HL-60 (cell line): ENCODE measurements around the gene PHLPP1.

Experiments
- DNase-seq, 2 experiments: peaks; one replicate each; pipeline ENCODE4 v3.0.0-alpha.2; 2010 to 2020; ENCODE audit warnings: low read depth in 1 of 2, low spot score in 1 of 2
- H3K27ac ChIP-seq: fragments of 250-450 bp; sonication (Bioruptor Pico); replicated peaks from 2 replicates; pipeline ENCODE4 v1.5.1; 2020; ENCODE audit warnings: mild to moderate bottlenecking, moderate library complexity
- H3K27me3 ChIP-seq: fragments of 250-450 bp; sonication (Bioruptor Pico); 2 replicates; pipeline ENCODE4 v1.5.1; 2021; ENCODE audit warnings: mild to moderate bottlenecking, moderate library complexity; ENCODE audit not compliant: insufficient read depth, poor library complexity, severe bottlenecking
- H3K4me3 ChIP-seq: replicated peaks from 2 replicates; pipeline ENCODE4 v1.5.1; 2011; ENCODE audit warnings: mild to moderate bottlenecking, control low read depth, low read length; ENCODE audit not compliant: insufficient read depth
- GABPA ChIP-seq: IDR thresholded peaks from 2 replicates; pipeline ENCODE4 v1.6.1; 2012; ENCODE audit warnings: low read depth
- POLR2AphosphoS5 ChIP-seq: IDR thresholded peaks from 2 replicates; pipeline ENCODE4 v1.6.1; 2012; ENCODE audit warnings: low read depth
- SPI1 ChIP-seq: IDR thresholded peaks from 2 replicates; pipeline ENCODE4 v1.6.1; 2012; ENCODE audit warnings: low read depth, mild to moderate bottlenecking, borderline replicate concordance
- TF ChIP-seq, protein P1 (sequence below): IDR thresholded peaks from 2 replicates; pipeline ENCODE4 v1.6.1; 2012; ENCODE audit warnings: low read depth; ENCODE audit not compliant: insufficient replicate concordance
- TF ChIP-seq, protein P2 (sequence below): IDR thresholded peaks from one replicate; pipeline ENCODE4 v1.5.1; 2011; ENCODE audit warnings: low read length, control low read depth, inconsistent platforms; ENCODE audit not compliant: insufficient read depth

Gene PHLPP1

DNA sequence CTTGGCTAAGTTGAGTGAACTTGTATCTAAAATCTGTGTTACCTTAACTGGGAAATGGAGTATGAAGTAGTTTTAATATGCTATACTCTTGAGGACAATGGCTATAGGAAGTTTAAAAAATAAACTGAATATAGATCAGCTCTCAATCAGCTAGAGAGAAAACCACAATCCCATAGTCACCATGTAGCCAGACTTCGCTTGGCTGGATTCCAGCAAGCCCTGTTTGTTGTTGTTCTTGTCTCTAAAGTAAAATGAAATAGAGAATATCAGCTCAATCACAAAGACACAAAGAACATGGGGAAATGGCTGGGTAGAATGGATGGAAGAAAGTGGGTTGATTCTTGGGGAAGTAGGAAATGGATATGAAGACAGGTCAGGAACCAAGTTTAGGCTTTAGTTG lies 234.9 kb downstream of the PHLPP1 start:
- Histone ChIP-seq H3K27ac (peak overlapping the region; percentile 49), H3K4me3 (no peak overlapping the region), H3K27me3 (no peaks in the 10 kb centered on the region)
- DNase-seq, result peak in 1 of 2 experiments; percentile 28
- TF ChIP-seq GABPA, result no peak

DNA sequence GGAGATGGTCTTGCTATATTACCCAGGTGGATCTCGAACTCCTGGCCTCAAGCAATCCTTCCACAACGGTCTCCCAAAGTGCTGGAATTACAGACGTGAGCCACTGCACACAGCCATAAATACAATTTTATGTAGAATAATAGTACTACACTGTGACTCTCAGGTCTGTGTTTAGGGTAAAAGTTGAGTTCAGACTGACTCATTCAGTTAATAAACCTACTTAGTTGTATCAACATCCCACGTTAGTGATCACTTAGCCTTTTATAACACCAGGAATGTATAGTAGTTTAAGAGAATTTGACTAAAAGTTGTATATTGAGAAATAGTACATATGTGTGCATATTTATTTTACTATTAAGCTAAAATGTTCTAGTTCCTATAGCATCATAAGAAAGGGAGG lies 237.5 kb downstream of the PHLPP1 start:
- DNase-seq, result no peak
- H3K27me3 ChIP-seq, result no peaks in the 10 kb centered on the region
- TF ChIP-seq, protein P1, sequence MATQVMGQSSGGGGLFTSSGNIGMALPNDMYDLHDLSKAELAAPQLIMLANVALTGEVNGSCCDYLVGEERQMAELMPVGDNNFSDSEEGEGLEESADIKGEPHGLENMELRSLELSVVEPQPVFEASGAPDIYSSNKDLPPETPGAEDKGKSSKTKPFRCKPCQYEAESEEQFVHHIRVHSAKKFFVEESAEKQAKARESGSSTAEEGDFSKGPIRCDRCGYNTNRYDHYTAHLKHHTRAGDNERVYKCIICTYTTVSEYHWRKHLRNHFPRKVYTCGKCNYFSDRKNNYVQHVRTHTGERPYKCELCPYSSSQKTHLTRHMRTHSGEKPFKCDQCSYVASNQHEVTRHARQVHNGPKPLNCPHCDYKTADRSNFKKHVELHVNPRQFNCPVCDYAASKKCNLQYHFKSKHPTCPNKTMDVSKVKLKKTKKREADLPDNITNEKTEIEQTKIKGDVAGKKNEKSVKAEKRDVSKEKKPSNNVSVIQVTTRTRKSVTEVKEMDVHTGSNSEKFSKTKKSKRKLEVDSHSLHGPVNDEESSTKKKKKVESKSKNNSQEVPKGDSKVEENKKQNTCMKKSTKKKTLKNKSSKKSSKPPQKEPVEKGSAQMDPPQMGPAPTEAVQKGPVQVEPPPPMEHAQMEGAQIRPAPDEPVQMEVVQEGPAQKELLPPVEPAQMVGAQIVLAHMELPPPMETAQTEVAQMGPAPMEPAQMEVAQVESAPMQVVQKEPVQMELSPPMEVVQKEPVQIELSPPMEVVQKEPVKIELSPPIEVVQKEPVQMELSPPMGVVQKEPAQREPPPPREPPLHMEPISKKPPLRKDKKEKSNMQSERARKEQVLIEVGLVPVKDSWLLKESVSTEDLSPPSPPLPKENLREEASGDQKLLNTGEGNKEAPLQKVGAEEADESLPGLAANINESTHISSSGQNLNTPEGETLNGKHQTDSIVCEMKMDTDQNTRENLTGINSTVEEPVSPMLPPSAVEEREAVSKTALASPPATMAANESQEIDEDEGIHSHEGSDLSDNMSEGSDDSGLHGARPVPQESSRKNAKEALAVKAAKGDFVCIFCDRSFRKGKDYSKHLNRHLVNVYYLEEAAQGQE, result no peak
- TF ChIP-seq, protein P2, sequence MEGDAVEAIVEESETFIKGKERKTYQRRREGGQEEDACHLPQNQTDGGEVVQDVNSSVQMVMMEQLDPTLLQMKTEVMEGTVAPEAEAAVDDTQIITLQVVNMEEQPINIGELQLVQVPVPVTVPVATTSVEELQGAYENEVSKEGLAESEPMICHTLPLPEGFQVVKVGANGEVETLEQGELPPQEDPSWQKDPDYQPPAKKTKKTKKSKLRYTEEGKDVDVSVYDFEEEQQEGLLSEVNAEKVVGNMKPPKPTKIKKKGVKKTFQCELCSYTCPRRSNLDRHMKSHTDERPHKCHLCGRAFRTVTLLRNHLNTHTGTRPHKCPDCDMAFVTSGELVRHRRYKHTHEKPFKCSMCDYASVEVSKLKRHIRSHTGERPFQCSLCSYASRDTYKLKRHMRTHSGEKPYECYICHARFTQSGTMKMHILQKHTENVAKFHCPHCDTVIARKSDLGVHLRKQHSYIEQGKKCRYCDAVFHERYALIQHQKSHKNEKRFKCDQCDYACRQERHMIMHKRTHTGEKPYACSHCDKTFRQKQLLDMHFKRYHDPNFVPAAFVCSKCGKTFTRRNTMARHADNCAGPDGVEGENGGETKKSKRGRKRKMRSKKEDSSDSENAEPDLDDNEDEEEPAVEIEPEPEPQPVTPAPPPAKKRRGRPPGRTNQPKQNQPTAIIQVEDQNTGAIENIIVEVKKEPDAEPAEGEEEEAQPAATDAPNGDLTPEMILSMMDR, result no peak
- TF ChIP-seq GABPA (no peak), SPI1 (no peak), POLR2AphosphoS5 (no peak)
- no peak overlapping the region for H3K27ac ChIP-seq
- no peak overlapping the region for H3K4me3 ChIP-seq

DNA sequence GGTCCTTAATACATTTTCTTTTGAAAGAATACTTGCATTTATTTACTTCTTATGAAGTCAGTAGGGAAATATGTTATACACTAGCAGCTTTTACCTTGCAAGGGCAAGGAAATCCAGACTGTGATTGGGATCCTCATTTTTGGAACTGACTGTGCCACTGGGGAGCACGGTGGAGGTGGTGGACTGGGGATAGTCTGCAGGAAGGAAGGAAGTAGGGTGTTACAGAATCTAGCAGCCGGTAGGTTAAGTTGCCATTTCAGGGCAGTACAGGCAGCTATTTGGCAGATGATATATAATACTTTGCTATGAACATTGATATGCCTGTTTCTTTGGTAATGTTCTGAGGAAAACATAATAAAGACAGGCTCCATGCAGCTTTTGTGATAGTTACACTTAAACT lies 238.3 kb downstream of the PHLPP1 start:
- Histone ChIP-seq H3K4me3 (no peak overlapping the region), H3K27me3 (no peaks in the 10 kb centered on the region), H3K27ac (no peak overlapping the region)
- peak; percentile 70 for TF ChIP-seq GABPA
- peak; percentile 51; the same call in 1 of the 2 replicates for TF ChIP-seq SPI1
- no peak for TF ChIP-seq POLR2AphosphoS5
- DNase-seq, result peak in 1 of 2 experiments; percentile 60

DNA sequence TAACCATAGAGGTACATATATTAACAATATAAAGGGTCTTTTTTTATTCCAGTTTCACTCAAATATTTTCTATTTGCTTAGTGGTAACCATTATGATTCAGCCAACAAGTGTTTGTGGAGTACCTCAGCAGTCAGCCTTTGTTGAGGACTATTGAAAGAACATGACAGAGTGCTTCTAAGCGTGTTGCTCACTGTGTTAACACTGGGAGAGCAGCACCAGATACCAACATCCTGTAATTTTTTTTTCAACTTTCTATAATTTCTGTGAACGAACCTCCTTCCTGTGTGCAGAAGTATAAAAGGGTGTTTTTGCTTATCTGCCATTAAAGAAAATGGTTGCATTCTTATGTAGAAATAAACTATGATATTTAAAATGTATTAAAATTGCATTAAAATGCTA lies 239.0 kb downstream of the PHLPP1 start:
- no peak for TF ChIP-seq GABPA
- TF ChIP-seq, protein P1, result no peak
- TF ChIP-seq SPI1, result no peak
- no peak for TF ChIP-seq POLR2AphosphoS5
- TF ChIP-seq, protein P2, result no peak
- no peak overlapping the region for H3K4me3 ChIP-seq
- no peak overlapping the region for H3K27ac ChIP-seq
- no peaks in the 10 kb centered on the region for H3K27me3 ChIP-seq
- DNase-seq, result no peak

DNA sequence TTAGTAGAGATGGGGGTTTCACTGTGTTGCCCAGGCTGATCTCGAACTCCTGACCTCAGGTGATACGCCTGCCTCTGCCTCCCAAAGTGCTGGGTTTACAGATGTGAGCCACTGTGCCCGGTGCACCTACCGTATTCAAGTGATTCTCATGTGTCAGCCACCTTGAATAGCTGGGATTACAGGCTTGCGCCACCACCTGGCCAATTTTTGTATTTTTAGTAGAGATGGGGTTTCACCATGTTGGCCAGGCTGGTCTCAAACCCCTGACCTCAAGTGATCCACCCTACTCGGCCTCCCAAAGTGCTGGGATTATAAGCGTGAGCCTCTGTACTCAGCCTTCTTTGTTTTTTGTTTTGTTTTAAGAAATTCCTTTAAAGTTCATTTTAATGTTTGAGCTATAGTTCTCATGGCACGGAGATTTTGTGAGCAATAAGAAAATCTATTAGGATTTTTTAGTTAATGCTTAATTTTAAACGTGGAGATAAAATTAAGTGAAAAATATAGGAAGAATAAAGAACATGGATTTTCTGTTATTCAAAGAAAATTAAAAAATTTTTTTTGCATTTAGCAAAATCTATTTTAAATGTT lies 242.6 kb downstream of the PHLPP1 start:
- no peaks in the 10 kb centered on the region for H3K27me3 ChIP-seq
- peak in 1 of 2 experiments; percentile 87 for DNase-seq
- H3K4me3 ChIP-seq, result no peak overlapping the region
- TF ChIP-seq SPI1 (no peak), POLR2AphosphoS5 (no peak), GABPA (no peak)
- TF ChIP-seq, protein P1, result no peak
- TF ChIP-seq, protein P2, result peak; percentile 14
- no peak overlapping the region for H3K27ac ChIP-seq
